ENCODE data around the gene SWAP70.
"Not testable (repeated sequence)": the region's sequence is repeated elsewhere in the genome, so short reads cannot be mapped to it uniquely, and the experiment has no call there.

The SWAP70 gene

GRCh38 chr11:9693801-9694553, 30.1 kb downstream of the SWAP70 start:
- DNase-seq: no peak

GRCh38 chr11:9695228-9695627, 31.4 kb downstream of the SWAP70 start:
- DNase-seq: not testable (repeated sequence)

GRCh38 chr11:9697766-9698165, 33.9 kb downstream of the SWAP70 start:
- DNase-seq: no peak

GRCh38 chr11:9700105-9700801, 36.4 kb downstream of the SWAP70 start:
- DNase-seq: no peak

GRCh38 chr11:9701799-9702198, 37.9 kb downstream of the SWAP70 start:
- no peak for DNase-seq

GRCh38 chr11:9703280-9703679, 39.4 kb downstream of the SWAP70 start:
- DNase-seq: no peak

- no peak for DNase-seq
Observed at GRCh38 chr11:9704037-9704436, 40.2 kb downstream of the SWAP70 start.

- no peak for DNase-seq
Observed at GRCh38 chr11:9704620-9705019, 40.7 kb downstream of the SWAP70 start.

- DNase-seq: not testable (repeated sequence)
Observed at GRCh38 chr11:9705361-9705760, 41.5 kb downstream of the SWAP70 start.

GRCh38 chr11:9708544-9708943, 44.7 kb downstream of the SWAP70 start:
- DNase-seq: peak; percentile 54

GRCh38 chr11:9710223-9710622, 46.3 kb downstream of the SWAP70 start:
- DNase-seq: no peak

GRCh38 chr11:9710852-9711251, 47.0 kb downstream of the SWAP70 start:
- DNase-seq: no peak

GRCh38 chr11:9711454-9712307, 47.8 kb downstream of the SWAP70 start:
- DNase-seq: no peak

- no peak for DNase-seq
Observed at GRCh38 chr11:9714272-9714940, 50.5 kb downstream of the SWAP70 start.

- DNase-seq: peak; percentile 73
Observed at GRCh38 chr11:9716275-9717039, 52.6 kb downstream of the SWAP70 start.

- DNase-seq: no peak
Observed at GRCh38 chr11:9717040-9717357, 53.1 kb downstream of the SWAP70 start.

GRCh38 chr11:9717719-9718118, 53.8 kb downstream of the SWAP70 start:
- DNase-seq: no peak

- DNase-seq: no peak
Observed at GRCh38 chr11:9718147-9718546, 54.3 kb downstream of the SWAP70 start.

- peak; percentile 23 for DNase-seq
Observed at GRCh38 chr11:9719566-9720289, 55.9 kb downstream of the SWAP70 start.

- DNase-seq: no peak
Observed at GRCh38 chr11:9720290-9720630, 56.4 kb downstream of the SWAP70 start.

GRCh38 chr11:9722023-9722422, 58.1 kb downstream of the SWAP70 start:
- DNase-seq: no peak

- DNase-seq: no peak
Observed at GRCh38 chr11:9722893-9723292, 59.0 kb downstream of the SWAP70 start.
